Esophagus squamous epithelium (tissue), 4 donors: ENCODE measurements around the gene WHRN.

ENCODE experiments used
- POLR2A ChIP-seq, 4 donors: fragments of 450-650 bp; IDR thresholded peaks; one replicate each; pipeline ENCODE4 v1.6.1; 2017; ENCODE audit warnings: antibody characterized with exemption in 4 of 4, mild to moderate bottlenecking in 4 of 4, moderate library complexity in 3 of 4
- TF ChIP-seq, protein P1 (sequence below), 6 experiments: fragments of 450-650 bp in 4 of 6; fragments of 200-600 bp in 2 of 6; sonication (generic) in 2 of 6; IDR thresholded peaks; one replicate each; pipeline ENCODE4 v1.5.1; 2016 to 2019; ENCODE audit warnings: antibody characterized with exemption in 6 of 6, mild to moderate bottlenecking in 4 of 6, moderate library complexity in 4 of 6

DNA sequence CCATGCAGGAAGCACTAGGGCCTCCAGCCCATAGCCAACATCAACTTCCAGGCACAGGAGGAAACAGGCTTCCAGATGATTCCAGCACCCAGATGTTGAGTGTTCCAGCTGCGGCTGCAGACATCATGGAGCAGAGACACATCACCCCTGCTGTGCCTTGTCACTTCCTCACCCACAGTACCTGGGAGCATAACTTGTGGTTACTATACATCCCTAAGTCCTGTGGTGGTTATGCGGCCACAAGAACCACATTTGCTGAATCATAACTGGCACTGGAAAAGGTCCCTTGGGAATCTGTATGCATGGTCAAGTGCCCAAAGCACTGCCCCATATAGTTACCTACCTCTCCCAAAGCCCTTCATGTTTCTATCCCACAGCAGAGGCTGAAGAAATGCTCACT, 56.6 kb downstream of the WHRN start:
- TF ChIP-seq, protein P1, sequence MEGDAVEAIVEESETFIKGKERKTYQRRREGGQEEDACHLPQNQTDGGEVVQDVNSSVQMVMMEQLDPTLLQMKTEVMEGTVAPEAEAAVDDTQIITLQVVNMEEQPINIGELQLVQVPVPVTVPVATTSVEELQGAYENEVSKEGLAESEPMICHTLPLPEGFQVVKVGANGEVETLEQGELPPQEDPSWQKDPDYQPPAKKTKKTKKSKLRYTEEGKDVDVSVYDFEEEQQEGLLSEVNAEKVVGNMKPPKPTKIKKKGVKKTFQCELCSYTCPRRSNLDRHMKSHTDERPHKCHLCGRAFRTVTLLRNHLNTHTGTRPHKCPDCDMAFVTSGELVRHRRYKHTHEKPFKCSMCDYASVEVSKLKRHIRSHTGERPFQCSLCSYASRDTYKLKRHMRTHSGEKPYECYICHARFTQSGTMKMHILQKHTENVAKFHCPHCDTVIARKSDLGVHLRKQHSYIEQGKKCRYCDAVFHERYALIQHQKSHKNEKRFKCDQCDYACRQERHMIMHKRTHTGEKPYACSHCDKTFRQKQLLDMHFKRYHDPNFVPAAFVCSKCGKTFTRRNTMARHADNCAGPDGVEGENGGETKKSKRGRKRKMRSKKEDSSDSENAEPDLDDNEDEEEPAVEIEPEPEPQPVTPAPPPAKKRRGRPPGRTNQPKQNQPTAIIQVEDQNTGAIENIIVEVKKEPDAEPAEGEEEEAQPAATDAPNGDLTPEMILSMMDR (IDR thresholded peaks at IDR 0.05) = no peak
- TF ChIP-seq POLR2A (IDR thresholded peaks at IDR 0.05) = no peak
